ENCODE data around the gene TOX2. TPM values are rescaled to one million over a fixed set of nuclear protein-coding genes. Genes with fewer than 3 reads are reported as not detected.

TOX2 gene
- total and polyA plus RNA-seq, 5 donors from 2014 or later, result 2.0 to 9.2 (median 3.4) TPM

DNA sequence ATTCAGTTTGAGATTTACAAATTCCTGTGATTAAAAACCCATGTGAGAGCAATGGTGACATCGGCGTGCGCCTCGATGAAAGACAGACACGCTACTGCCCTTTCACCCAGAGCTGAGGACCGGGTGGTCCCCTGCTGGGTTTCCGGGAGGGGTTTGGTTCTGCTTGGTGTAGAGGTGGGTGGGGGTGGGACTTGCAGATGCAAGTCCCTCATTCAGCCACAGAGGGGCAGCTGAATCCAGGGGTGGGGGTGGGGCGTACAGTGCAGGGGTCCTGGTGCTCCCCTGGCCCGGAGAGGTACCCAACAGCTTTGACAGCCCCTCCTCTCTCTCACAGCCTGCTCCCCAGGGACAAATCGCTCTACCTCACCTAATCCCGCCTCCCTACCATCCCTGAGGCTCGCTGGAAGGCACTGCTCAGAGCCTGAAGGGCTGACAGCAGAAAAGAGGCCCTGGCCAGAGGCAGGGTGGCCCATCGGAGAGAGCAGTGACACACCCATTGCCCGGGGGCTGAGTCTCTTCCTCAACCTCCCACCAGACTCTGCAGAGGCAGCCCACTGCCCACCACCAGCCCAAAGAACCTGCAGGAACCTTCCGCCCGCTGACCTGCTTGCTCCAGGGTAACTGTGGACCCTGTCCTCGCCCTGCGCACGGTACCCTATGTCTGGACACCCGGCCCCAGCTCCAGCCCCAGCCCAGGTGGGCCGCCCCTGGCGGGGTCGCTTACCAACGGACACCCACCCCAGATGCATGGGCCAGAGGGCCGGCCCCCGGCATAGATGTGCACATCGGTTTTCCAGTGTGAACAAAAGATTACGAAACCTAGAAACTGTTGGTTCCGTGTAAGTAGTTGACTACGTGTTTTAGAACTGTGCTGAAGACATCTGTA, 153.9 kb downstream of the TOX2 start:
- peaks cover 12 to 60% (median 23%) of the 10 kb centered on the region in 4 donors for H3K4me1 Mint-ChIP-seq
- Histone ChIP-seq H3K27me3 (ENCODE audit: control insufficient read depth, insufficient read depth, low read length) (no peaks in the 10 kb centered on the region), H3K4me1 (ENCODE audit: control insufficient read depth, insufficient read depth, low read length, poor library complexity, severe bottlenecking) (peaks cover 48% of the 10 kb centered on the region), H3K4me3 (ENCODE audit: low read depth, low read length) (peak overlapping the region; percentile 82), H3K36me3 (ENCODE audit: control insufficient read depth, insufficient read depth, low read length) (no peaks in the 10 kb centered on the region), H3K27ac (ENCODE audit: insufficient read depth, low read length, poor library complexity, severe bottlenecking) (peak overlapping the region; percentile 93), H3K9me3 (ENCODE audit: control insufficient read depth in 2 of 2, low read length in 2 of 2) (no peaks in the 10 kb centered on the region)
- no peak for ATAC-seq (ENCODE audit: low read depth in 2 of 2)
- DNase-seq, result no peak
- H3K9me3 Mint-ChIP-seq, result peaks cover 0 to 2% (median 0%) of the 10 kb centered on the region in 7 donors
- H3K4me3 Mint-ChIP-seq, result peak overlapping the region; percentile 78 to 87 (median 84)
- no peaks in the 10 kb centered on the region for H3K36me3 Mint-ChIP-seq
- peak overlapping the region; percentile 99 to 100 (median 99) for H3K27ac Mint-ChIP-seq
- H3K27me3 Mint-ChIP-seq, result no peaks in the 10 kb centered on the region

DNA sequence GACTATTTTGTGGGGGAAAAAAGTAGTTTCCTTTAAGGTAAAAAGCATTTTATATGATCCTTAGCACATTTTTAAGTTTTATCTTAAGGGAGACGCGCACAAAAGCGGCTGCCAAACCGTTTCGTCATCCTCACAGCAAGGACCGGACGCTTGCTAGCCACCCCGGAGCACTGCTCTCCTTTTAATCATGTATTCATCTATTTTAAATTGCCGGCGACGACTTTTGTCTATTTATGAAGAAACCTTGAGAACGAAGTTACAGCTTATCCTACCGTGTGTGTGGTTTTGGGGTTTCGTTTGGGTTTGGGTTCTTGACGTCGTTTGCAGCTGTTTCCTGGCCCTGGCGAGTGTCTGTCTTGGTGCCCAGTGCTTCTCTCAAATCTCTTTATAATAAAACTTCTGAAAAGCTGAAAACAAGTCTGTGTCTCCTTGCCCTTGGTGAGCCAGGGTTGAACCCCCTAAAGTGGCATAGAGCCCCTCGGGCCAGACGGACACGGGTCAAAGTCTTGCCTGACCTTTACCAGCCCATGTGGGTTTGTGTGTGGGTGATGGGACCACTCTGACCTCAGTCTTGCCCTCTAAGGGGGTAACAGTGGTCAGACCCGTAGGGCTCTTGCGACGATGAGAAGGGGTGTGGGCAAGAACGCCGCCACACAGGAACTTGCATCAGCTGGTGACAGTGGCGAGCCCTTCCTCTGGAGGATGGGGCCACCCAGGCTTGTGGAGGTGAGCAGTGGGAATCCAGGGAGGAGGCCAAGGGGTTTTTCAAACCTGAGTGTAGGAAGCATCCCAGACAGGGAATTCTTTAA, 154.8 kb downstream of the TOX2 start:
- ATAC-seq (ENCODE audit: low read depth in 2 of 2), result peak; percentile 71 to 73
- peak overlapping the region; percentile 82 for H3K4me3 ChIP-seq (ENCODE audit: low read depth, low read length)
- H3K36me3 Mint-ChIP-seq, result no peaks in the 10 kb centered on the region

DNA sequence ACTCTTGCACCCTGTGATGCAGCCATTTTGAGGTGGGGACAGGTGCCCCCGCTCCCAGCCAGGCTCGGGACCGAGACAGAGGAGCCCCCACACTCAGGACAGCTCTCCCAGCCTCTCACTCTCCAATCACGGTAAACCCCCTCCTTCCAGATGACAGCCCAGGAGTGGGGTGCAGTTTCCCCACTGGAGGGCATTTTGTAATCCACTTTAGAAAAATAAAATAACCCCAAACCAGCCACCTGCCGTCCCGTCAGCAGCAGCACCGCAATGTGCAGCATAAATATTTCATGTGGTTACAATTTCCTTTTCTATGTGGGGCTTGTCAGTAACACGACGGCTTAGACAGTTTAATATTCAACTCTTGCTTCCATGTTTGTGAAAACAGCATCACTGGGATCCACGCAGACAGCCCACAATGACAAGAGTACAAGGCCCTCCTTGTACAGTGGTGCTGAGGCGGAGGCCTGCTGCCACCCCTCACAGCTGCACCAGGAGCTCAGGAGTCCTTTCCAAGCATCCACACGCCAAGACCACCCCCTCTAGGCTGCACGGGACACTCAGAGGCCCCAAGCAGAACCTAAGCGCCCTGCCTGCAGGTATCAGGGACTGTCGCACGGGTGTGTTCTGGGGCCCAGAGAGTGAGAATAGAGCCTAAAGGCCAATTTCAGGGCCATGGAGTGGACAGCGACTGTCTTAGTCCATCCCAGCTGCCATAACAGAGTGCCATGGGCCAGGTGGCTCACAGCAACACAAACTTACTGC, 155.7 kb downstream of the TOX2 start:
- H3K4me3 ChIP-seq (ENCODE audit: low read depth, low read length), result peak overlapping the region; percentile 82

More for the DNA sequence above, 154.8 kb downstream of the TOX2 start:
- Mint-ChIP-seq H3K4me1 (peaks cover 12 to 66% (median 31%) of the 10 kb centered on the region in 4 donors), H3K9me3 (no peaks in the 10 kb centered on the region), H3K27me3 (no peaks in the 10 kb centered on the region), H3K4me3 (peak overlapping the region; percentile 78 to 87 (median 84)), H3K27ac (peak overlapping the region; percentile 99 to 100 (median 99))
- Histone ChIP-seq H3K36me3 (ENCODE audit: control insufficient read depth, insufficient read depth, low read length) (no peaks in the 10 kb centered on the region), H3K27ac (ENCODE audit: insufficient read depth, low read length, poor library complexity, severe bottlenecking) (peak overlapping the region; percentile 93), H3K4me1 (ENCODE audit: control insufficient read depth, insufficient read depth, low read length, poor library complexity, severe bottlenecking) (peaks cover 48% of the 10 kb centered on the region), H3K27me3 (ENCODE audit: control insufficient read depth, insufficient read depth, low read length) (no peaks in the 10 kb centered on the region), H3K9me3 (ENCODE audit: control insufficient read depth in 2 of 2, low read length in 2 of 2) (no peaks in the 10 kb centered on the region)
- peak; percentile 61 to 91 (median 90) for DNase-seq

DNA sequence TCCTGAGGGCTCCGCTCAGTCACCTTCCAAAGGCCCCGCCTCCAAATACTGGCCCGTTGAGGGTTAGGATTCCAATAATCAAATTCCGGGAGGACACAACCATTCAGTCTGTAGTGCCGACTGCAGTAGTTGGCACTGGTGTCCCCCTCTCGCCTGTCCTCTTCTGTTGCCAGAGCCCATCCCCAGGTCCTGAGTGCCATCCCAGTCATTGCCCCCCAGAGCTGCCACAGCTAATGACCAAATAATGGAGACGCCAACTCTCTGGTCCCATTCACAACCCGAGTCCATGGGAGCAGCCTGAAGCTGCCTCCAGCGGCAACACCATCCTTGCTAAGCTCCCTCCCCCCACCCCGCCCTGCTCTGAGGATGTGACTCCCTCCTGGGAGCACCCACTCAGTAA, 156.4 kb downstream of the TOX2 start:
- DNase-seq (no peak), ATAC-seq (ENCODE audit: low read depth in 2 of 2) (no peak)
- no peaks in the 10 kb centered on the region for H3K9me3 Mint-ChIP-seq
- H3K4me1 Mint-ChIP-seq, result peaks cover 12 to 75% (median 42%) of the 10 kb centered on the region in 4 donors
- no peaks in the 10 kb centered on the region for H3K27me3 ChIP-seq (ENCODE audit: control insufficient read depth, insufficient read depth, low read length)
- H3K4me3 ChIP-seq (ENCODE audit: low read depth, low read length), result no peak overlapping the region
- peak overlapping the region; percentile 93 for H3K27ac ChIP-seq (ENCODE audit: insufficient read depth, low read length, poor library complexity, severe bottlenecking)
- peaks cover 48% of the 10 kb centered on the region for H3K4me1 ChIP-seq (ENCODE audit: control insufficient read depth, insufficient read depth, low read length, poor library complexity, severe bottlenecking)
- H3K9me3 ChIP-seq (ENCODE audit: control insufficient read depth in 2 of 2, low read length in 2 of 2), result no peaks in the 10 kb centered on the region
- H3K4me3 Mint-ChIP-seq, result peak overlapping the region in 2 of 4 donors; percentile 24 to 41
- peak overlapping the region; percentile 99 to 100 (median 99) for H3K27ac Mint-ChIP-seq
- no peaks in the 10 kb centered on the region for H3K27me3 Mint-ChIP-seq
- no peaks in the 10 kb centered on the region for H3K36me3 ChIP-seq (ENCODE audit: control insufficient read depth, insufficient read depth, low read length)
- no peaks in the 10 kb centered on the region for H3K36me3 Mint-ChIP-seq

More for the DNA sequence above, 155.7 kb downstream of the TOX2 start:
- H3K4me1 ChIP-seq (ENCODE audit: control insufficient read depth, insufficient read depth, low read length, poor library complexity, severe bottlenecking), result peaks cover 48% of the 10 kb centered on the region
- Mint-ChIP-seq H3K9me3 (no peaks in the 10 kb centered on the region), H3K27me3 (no peaks in the 10 kb centered on the region), H3K4me3 (peak overlapping the region; percentile 78 to 87 (median 84)), H3K27ac (peak overlapping the region; percentile 99 to 100 (median 99)), H3K36me3 (no peaks in the 10 kb centered on the region), H3K4me1 (peaks cover 12 to 75% (median 39%) of the 10 kb centered on the region in 4 donors)
- no peaks in the 10 kb centered on the region for H3K27me3 ChIP-seq (ENCODE audit: control insufficient read depth, insufficient read depth, low read length)
- DNase-seq (peak; percentile 27 to 83 (median 72)), ATAC-seq (ENCODE audit: low read depth in 2 of 2) (peak; percentile 53 to 64)
- H3K36me3 ChIP-seq (ENCODE audit: control insufficient read depth, insufficient read depth, low read length), result no peaks in the 10 kb centered on the region
- H3K9me3 ChIP-seq (ENCODE audit: control insufficient read depth in 2 of 2, low read length in 2 of 2), result no peaks in the 10 kb centered on the region
- H3K27ac ChIP-seq (ENCODE audit: insufficient read depth, low read length, poor library complexity, severe bottlenecking), result peak overlapping the region; percentile 93

DNA sequence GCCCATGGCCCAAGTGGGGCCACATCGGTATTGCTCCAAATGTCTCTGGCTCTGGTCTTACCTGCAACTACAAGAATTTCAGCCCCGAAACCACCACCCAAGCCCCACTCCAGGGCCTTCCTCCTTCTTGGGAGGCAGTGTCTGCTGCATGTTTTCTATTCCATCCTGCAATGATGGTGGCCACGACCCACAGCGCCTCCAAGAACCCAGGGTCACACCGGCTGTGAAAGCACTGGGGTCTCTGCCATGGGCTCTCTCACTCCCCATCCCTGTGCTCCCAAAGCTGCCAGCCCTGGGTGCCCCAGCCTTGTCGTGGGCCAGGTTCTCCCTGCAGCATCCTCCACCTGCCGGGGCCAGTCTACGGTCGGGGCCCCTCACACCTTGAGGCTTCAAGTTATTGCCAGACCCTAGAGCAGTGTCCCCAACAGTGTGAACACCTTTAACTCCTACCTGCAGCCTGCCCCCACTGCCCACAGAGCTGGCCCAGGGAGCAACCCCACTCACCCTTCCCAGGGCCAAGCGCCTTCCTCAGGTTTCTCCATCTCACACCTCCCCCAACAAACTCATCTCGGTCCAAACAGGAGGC, 157.0 kb downstream of the TOX2 start:
- Histone ChIP-seq H3K4me1 (ENCODE audit: control insufficient read depth, insufficient read depth, low read length, poor library complexity, severe bottlenecking) (peaks cover 48% of the 10 kb centered on the region), H3K4me3 (ENCODE audit: low read depth, low read length) (no peak overlapping the region), H3K27ac (ENCODE audit: insufficient read depth, low read length, poor library complexity, severe bottlenecking) (peak overlapping the region; percentile 27), H3K9me3 (ENCODE audit: control insufficient read depth in 2 of 2, low read length in 2 of 2) (no peaks in the 10 kb centered on the region), H3K36me3 (ENCODE audit: control insufficient read depth, insufficient read depth, low read length) (no peaks in the 10 kb centered on the region), H3K27me3 (ENCODE audit: control insufficient read depth, insufficient read depth, low read length) (no peaks in the 10 kb centered on the region)
- DNase-seq, result no peak
- Mint-ChIP-seq H3K4me1 (peaks cover 12 to 75% (median 42%) of the 10 kb centered on the region in 4 donors), H3K4me3 (peak overlapping the region; percentile 26 to 84 (median 55)), H3K9me3 (no peaks in the 10 kb centered on the region), H3K27ac (peak overlapping the region; percentile 92 to 99 (median 99)), H3K27me3 (no peaks in the 10 kb centered on the region), H3K36me3 (no peaks in the 10 kb centered on the region)
- no peak for ATAC-seq (ENCODE audit: low read depth in 2 of 2)

DNA sequence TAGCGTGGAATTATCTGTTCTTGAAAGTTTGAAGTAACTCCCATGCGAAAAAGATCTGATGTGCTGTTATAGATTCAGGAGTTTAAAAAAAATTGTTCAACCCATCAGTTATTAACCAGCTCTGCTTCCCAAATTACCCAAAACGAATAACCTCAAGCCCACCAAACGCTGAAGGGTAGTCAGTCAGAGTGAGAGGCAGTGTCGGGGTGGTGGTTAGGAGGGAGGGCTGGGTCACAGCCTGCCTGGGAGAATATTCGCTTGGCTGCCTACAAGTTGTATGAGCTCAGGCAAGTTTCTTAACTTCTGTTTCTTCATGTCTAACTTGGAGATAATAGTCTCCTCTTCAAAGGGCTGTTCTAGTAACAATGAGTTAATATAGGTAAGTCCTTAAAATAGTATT, 157.7 kb downstream of the TOX2 start:
- Mint-ChIP-seq H3K4me1 (peaks cover 12 to 72% (median 42%) of the 10 kb centered on the region in 4 donors), H3K27ac (peak overlapping the region; percentile 32 to 99 (median 69)), H3K27me3 (no peaks in the 10 kb centered on the region), H3K9me3 (no peaks in the 10 kb centered on the region), H3K36me3 (no peaks in the 10 kb centered on the region), H3K4me3 (peak overlapping the region in 2 of 4 donors; percentile 69 to 84)
- ATAC-seq (ENCODE audit: low read depth in 2 of 2) (no peak), DNase-seq (no peak)
- no peaks in the 10 kb centered on the region for H3K9me3 ChIP-seq (ENCODE audit: control insufficient read depth in 2 of 2, low read length in 2 of 2)
- no peaks in the 10 kb centered on the region for H3K36me3 ChIP-seq (ENCODE audit: control insufficient read depth, insufficient read depth, low read length)
- peaks cover 48% of the 10 kb centered on the region for H3K4me1 ChIP-seq (ENCODE audit: control insufficient read depth, insufficient read depth, low read length, poor library complexity, severe bottlenecking)
- no peaks in the 10 kb centered on the region for H3K27me3 ChIP-seq (ENCODE audit: control insufficient read depth, insufficient read depth, low read length)
- no peak overlapping the region for H3K4me3 ChIP-seq (ENCODE audit: low read depth, low read length)
- H3K27ac ChIP-seq (ENCODE audit: insufficient read depth, low read length, poor library complexity, severe bottlenecking), result no peak overlapping the region
